GM20000 (cell line): ENCODE results near the gene LHFPL4.

Source experiments
- DNase-seq: peaks from one replicate; pipeline ENCODE4 v3.0.0; 2012; ENCODE audit warnings: low spot score
- TF ChIP-seq, protein P1 (sequence below): IDR thresholded peaks from 2 replicates; pipeline ENCODE4 v1.5.1; 2012; ENCODE audit warnings: mild to moderate bottlenecking, control low read depth; ENCODE audit errors: extremely low read depth, missing control alignments

Gene LHFPL4

DNA sequence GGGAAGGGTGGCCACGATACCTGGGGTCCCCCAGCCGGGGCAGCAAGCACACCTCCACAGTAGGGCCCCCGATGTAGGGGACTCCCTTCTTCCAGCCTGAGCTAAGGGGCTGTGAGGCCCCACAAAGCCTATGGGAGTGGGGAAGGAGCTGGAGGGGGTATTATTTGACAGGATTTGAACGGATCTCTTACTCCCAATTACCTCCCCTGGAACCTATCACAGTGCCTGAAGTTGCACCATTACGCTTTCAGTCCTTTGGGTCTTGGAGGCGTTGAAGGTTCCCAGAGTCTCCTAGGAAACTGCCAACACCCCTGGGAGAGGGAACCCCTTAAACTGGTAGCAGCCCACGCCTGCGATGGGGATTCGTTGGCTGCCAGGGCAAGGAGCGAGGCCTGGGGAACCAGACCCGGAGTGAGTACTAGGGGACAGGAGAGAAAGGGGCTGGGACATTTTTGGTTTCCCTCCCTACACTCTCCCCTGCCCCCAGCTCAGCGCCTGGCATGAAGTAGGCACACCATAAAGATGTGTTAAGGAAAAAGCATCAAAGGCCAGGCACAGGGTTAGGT is 409 bp upstream of the LHFPL4 start:
- TF ChIP-seq, protein P1, sequence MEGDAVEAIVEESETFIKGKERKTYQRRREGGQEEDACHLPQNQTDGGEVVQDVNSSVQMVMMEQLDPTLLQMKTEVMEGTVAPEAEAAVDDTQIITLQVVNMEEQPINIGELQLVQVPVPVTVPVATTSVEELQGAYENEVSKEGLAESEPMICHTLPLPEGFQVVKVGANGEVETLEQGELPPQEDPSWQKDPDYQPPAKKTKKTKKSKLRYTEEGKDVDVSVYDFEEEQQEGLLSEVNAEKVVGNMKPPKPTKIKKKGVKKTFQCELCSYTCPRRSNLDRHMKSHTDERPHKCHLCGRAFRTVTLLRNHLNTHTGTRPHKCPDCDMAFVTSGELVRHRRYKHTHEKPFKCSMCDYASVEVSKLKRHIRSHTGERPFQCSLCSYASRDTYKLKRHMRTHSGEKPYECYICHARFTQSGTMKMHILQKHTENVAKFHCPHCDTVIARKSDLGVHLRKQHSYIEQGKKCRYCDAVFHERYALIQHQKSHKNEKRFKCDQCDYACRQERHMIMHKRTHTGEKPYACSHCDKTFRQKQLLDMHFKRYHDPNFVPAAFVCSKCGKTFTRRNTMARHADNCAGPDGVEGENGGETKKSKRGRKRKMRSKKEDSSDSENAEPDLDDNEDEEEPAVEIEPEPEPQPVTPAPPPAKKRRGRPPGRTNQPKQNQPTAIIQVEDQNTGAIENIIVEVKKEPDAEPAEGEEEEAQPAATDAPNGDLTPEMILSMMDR: no peak
- no peak for DNase-seq

DNA sequence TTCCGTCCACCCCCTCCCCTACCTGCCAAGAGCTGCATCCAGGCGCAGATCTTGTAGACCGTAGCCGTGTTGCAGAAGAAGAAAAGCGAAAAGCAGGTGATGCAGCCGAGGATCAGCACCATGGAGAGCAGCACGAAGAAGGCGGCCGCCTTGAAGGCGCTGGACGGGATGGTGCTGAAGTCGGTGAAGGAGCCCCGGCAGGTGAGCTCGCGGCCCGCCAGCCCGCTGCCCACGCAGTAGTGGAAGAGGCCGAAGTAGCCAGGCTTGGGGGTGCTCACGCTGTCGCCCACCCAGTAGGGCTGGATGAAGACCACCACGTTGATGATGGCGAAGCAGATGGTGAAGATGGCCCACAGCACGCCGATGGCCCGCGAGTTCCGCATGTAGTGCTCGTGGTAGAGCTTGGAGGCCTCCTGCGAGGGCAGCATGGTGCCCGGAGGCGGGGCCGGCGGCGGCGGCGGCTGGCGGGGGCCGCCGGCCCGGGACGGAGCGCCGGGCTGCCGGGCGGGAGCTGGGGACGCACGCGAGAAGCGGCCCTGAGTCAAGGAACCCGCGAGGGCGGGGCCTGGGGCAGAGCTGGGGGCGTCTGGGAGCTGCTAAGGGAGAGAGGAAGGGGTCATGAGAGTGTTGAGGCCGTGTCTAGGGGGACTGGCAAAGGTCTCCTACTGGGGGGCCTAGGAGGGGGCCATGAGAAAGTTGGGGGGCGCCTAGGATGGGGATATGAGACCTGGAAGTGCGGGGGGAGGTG is 1.2 kb downstream of the LHFPL4 start:
- peak; percentile 76 for DNase-seq

DNA sequence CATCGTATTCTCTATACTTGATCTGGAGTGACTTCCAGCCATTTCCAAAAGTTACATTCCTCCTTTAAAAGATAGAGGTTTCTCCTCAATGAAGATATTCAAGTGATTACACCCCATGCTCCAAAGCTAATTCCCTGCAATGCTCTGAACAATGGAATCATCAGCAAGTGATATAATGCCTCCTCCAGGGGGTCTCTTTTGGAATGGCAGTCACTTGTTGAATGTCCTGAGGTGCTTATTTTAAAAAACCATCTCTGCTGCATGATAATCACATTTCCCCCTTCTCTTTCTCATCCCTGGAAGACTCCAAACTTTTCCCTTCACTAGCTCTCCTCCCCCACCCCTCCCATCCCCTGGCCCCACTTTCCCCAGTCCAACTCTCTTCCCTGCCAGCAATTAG is 2.6 kb downstream of the LHFPL4 start:
- TF ChIP-seq, protein P1: no peak
- no peak for DNase-seq

More for the DNA sequence above, 1.2 kb downstream of the LHFPL4 start:
- TF ChIP-seq, protein P1: no peak

DNA sequence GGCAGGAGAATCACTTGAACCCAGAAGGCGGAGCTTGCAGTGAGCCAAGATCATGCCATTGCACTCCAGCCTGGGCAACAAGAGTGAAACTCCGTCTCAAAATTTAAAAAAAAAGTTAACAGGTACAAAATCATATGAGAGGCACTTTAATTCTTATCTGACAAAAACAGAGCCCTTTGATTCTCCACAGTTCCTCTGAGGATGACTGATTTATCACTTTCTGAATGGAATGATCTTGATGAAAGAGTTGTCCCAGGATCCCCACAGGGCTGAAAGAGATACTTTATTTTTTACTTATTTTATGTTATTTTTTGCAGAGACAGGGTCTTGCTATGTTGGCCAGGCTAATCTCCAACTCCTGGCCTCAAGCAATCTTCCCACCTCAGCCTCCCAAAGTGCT is 4.0 kb downstream of the LHFPL4 start:
- TF ChIP-seq, protein P1: no peak
- DNase-seq: no peak

DNA sequence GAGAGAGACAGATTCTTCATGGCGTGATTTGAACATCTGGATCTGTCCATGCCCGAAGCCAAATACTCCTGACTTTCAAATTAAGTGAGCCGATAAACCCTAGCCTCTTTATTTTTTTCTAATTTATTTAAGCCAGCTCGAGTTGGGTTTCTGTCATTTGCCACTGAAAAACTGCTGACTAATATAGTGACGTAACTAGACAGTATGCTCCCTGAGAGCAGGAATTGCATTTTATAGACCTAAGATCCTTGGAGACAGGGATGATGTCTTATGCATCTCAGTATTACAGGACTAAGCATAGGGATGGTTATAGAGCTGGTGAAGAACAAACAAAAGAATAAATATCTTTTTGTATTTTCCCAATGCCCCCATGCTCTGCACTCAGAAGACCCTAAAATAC is 4.6 kb downstream of the LHFPL4 start:
- TF ChIP-seq, protein P1: no peak

DNA sequence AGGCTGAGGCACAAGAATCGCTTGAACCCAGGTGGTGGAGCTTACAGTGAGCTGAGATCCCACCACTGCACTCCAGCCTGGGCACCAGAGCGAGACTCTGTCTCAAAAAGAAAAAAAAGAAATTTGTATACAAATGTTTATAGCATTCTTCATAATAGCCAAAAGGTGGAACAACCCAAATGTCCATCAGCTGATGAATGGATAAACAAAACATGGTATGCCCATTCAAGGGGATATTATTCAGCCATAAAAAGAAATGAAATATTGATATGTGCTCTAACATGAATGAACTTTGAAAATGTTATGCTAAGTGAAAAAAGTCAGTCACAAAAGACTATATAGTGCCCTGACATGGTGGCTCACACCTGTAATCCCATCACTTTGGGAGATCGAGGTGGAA is 11.4 kb downstream of the LHFPL4 start:
- no peak for DNase-seq
- TF ChIP-seq, protein P1: no peak

More for the DNA sequence above, 4.6 kb downstream of the LHFPL4 start:
- DNase-seq: no peak

DNA sequence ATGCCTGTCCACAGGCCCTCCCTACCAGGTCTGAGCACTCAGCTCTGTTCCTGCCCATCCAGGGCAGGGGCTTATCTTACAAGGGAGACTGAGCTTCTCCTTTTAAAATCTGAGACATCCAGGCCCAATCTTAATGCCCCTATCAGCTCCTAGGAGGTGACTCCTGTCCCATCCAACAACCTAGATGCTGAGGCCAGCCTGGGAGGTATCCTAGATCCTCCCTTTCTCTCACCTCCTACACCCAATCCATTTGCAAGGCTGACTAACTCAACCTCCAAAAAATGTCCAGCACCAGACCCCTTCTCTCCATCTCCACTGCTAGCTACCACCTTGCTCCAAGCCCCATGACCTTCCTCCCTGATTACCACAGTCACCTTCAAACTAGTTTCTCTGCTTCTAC is 17.4 kb downstream of the LHFPL4 start:
- TF ChIP-seq, protein P1: no peak
- no peak for DNase-seq
